Measurements from ENCODE around the gene KLHDC3.
"Not testable (repeated sequence)": the region's sequence is repeated elsewhere in the genome, so short reads cannot be mapped to it uniquely, and the experiment has no call there.

The KLHDC3 gene

DNA sequence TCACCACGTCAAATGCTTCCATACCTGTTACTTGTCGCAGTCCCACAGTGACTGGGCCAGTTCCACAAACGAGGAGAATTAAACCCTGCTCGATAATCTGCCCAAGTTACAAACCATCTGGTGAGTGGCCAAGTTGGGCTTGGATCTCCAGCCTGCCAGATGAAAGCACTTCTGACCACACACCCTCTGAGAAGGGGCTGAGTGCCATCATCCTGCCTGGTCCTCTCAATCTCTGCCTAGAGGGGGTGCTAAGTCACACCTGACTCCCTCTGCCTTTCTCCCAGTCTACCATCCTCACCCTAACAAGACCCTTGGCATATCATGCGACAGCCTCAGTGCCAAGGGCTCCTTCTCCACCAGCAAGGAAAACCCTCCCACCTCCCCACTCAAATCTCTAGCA is 23.1 kb downstream of the KLHDC3 start:
- TF ChIP-seq, protein P1, sequence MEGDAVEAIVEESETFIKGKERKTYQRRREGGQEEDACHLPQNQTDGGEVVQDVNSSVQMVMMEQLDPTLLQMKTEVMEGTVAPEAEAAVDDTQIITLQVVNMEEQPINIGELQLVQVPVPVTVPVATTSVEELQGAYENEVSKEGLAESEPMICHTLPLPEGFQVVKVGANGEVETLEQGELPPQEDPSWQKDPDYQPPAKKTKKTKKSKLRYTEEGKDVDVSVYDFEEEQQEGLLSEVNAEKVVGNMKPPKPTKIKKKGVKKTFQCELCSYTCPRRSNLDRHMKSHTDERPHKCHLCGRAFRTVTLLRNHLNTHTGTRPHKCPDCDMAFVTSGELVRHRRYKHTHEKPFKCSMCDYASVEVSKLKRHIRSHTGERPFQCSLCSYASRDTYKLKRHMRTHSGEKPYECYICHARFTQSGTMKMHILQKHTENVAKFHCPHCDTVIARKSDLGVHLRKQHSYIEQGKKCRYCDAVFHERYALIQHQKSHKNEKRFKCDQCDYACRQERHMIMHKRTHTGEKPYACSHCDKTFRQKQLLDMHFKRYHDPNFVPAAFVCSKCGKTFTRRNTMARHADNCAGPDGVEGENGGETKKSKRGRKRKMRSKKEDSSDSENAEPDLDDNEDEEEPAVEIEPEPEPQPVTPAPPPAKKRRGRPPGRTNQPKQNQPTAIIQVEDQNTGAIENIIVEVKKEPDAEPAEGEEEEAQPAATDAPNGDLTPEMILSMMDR (IDR thresholded peaks at IDR 0.05), result no peak
- Histone ChIP-seq H3K9me3 (no peaks in the 10 kb centered on the region), H3K27ac (no peak overlapping the region), H3K4me1 (peaks cover 0 to 5% (median 0%) of the 10 kb centered on the region in 4 donors), H3K36me3 (peaks cover 4 to 95% (median 37%) of the 10 kb centered on the region in 3 donors), H3K4me3 (no peak overlapping the region), H3K27me3 (no peaks in the 10 kb centered on the region)
- intact Hi-C loops (cut with DNase I; ENCODE audit: low total_unique reads), result no loop called here
- no peak for DNase-seq

DNA sequence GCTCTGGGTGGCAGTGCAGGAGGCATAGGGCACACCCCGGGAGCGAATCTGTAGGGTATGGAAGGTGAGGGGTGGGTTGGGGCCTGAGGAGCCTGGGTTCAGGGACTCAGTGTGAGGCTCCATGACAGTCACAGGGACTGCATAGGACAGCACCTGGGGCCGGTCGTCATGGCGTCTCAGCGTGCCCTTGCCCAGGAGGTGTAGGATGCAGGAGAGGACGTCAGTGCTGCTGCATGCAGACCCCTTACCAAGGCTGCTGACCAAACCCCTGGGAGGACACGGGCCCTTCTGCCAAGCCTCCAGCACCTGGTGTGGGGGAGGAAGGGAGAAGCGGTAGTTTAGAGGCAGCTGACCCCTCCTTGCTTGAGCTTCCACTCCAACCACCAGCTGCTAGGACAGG is 23.7 kb downstream of the KLHDC3 start:
- DNase-seq, result no peak
- intact Hi-C loops (cut with DNase I; ENCODE audit: low total_unique reads), result no loop called here
- no peaks in the 10 kb centered on the region for H3K27me3 ChIP-seq
- no peaks in the 10 kb centered on the region for H3K9me3 ChIP-seq
- peaks cover 4 to 95% (median 37%) of the 10 kb centered on the region in 3 donors for H3K36me3 ChIP-seq
- H3K4me1 ChIP-seq, result peaks cover 0 to 5% (median 0%) of the 10 kb centered on the region in 4 donors
- H3K27ac ChIP-seq, result no peak overlapping the region
- no peak overlapping the region for H3K4me3 ChIP-seq
- TF ChIP-seq, protein P1 (IDR thresholded peaks at IDR 0.05), result no peak

GRCh38 chr6:43038727-43039126 is 24.7 kb downstream of the KLHDC3 start:
- DNase-seq, result no peak
- no peaks in the 10 kb centered on the region for H3K9me3 ChIP-seq
- TF ChIP-seq, protein P1 (IDR thresholded peaks at IDR 0.05), result no peak
- H3K4me1 ChIP-seq, result peaks cover 0 to 5% (median 0%) of the 10 kb centered on the region in 4 donors
- H3K36me3 ChIP-seq, result peaks cover 8 to 95% (median 44%) of the 10 kb centered on the region in 3 donors
- H3K27me3 ChIP-seq, result no peaks in the 10 kb centered on the region
- H3K27ac ChIP-seq, result no peak overlapping the region
- H3K4me3 ChIP-seq, result no peak overlapping the region
- intact Hi-C loops (cut with DNase I; ENCODE audit: low total_unique reads), result no loop called here

GRCh38 chr6:43040542-43041257 is 26.7 kb downstream of the KLHDC3 start:
- no peaks in the 10 kb centered on the region for H3K9me3 ChIP-seq
- no peak overlapping the region for H3K27ac ChIP-seq
- no peak overlapping the region for H3K4me3 ChIP-seq
- H3K27me3 ChIP-seq, result no peaks in the 10 kb centered on the region
- H3K36me3 ChIP-seq, result peaks cover 8 to 95% (median 48%) of the 10 kb centered on the region in 3 donors
- TF ChIP-seq, protein P1 (IDR thresholded peaks at IDR 0.05), result no peak
- no peak for DNase-seq
- H3K4me1 ChIP-seq, result peaks cover 0 to 3% (median 0%) of the 10 kb centered on the region in 4 donors
- intact Hi-C loops (cut with DNase I; ENCODE audit: low total_unique reads), result no loop called here

GRCh38 chr6:43041475-43041874 is 27.4 kb downstream of the KLHDC3 start:
- H3K27ac ChIP-seq; H3K4me1 ChIP-seq; H3K4me3 ChIP-seq; DNase-seq; intact Hi-C loops (cut with DNase I; ENCODE audit: low total_unique reads); H3K9me3 ChIP-seq; H3K27me3 ChIP-seq: not testable (repeated sequence)
- H3K36me3 ChIP-seq, result peaks cover 8 to 95% (median 53%) of the 10 kb centered on the region in 3 donors

- no peak for DNase-seq
- no peaks in the 10 kb centered on the region for H3K9me3 ChIP-seq
- H3K4me1 ChIP-seq, result no peaks in the 10 kb centered on the region
- H3K27ac ChIP-seq, result no peak overlapping the region
- no peaks in the 10 kb centered on the region for H3K27me3 ChIP-seq
- no peak overlapping the region for H3K4me3 ChIP-seq
- TF ChIP-seq, protein P1 (IDR thresholded peaks at IDR 0.05), result no peak
- H3K36me3 ChIP-seq, result peaks cover 8 to 95% (median 46%) of the 10 kb centered on the region in 3 donors
- intact Hi-C loops (cut with DNase I; ENCODE audit: low total_unique reads), result no loop called here
Measured at GRCh38 chr6:43043310-43043709, 29.3 kb downstream of the KLHDC3 start.

Data from tibial artery (tissue), 4 donors.